Liver (tissue), 3 donors: Measurements from ENCODE around the gene KCNG3.

Source experiments
- FOXA2 ChIP-seq: IDR thresholded peaks from 2 replicates; pipeline ENCODE4 v1.6.1; 2016; ENCODE audit warnings: antibody characterized with exemption
- GABPA ChIP-seq, 2 donors: IDR thresholded peaks in 1 of 2; conservative IDR thresholded peaks in 1 of 2; 2 replicates each; pipeline ENCODE4 v1.6.1; 2016; ENCODE audit warnings: antibody characterized with exemption in 2 of 2, mild to moderate bottlenecking in 1 of 2, moderate library complexity in 1 of 2
- HNF4A ChIP-seq, 2 donors: conservative IDR thresholded peaks; 2 replicates each; pipeline ENCODE4 v1.6.1; 2016; ENCODE audit warnings: antibody characterized with exemption in 2 of 2, mild to moderate bottlenecking in 2 of 2
- JUND ChIP-seq, 2 donors: IDR thresholded peaks; 2 replicates each; pipeline ENCODE4 v1.6.1; 2016; ENCODE audit warnings: antibody characterized with exemption in 2 of 2
- RAD21 ChIP-seq, 2 donors: IDR thresholded peaks; 2 replicates each; pipeline ENCODE4 v1.6.1; 2016; ENCODE audit warnings: antibody characterized with exemption in 2 of 2, mild to moderate bottlenecking in 2 of 2
- SP1 ChIP-seq: IDR thresholded peaks from 2 replicates; pipeline ENCODE4 v1.6.1; 2018; ENCODE audit warnings: antibody characterized with exemption, mild to moderate bottlenecking
- TAF1 ChIP-seq: conservative IDR thresholded peaks from 2 replicates; pipeline ENCODE4 v1.6.1; 2016; ENCODE audit warnings: antibody characterized with exemption, mild to moderate bottlenecking
- YY1 ChIP-seq: IDR thresholded peaks from 2 replicates; pipeline ENCODE4 v1.6.1; 2016; ENCODE audit warnings: antibody characterized with exemption, mild to moderate bottlenecking
- TF ChIP-seq, protein P1 (sequence below): IDR thresholded peaks from 2 replicates; pipeline ENCODE4 v1.6.1; 2016; ENCODE audit warnings: antibody characterized with exemption, mild to moderate bottlenecking
- TF ChIP-seq, protein P2 (sequence below): fragments of 150-350 bp; IDR thresholded peaks from 2 replicates; pipeline ENCODE4 v1.5.1; 2017; ENCODE audit warnings: improper control_type of control experiment, low read depth, low read length; ENCODE audit not compliant: missing input control
- donor health status: healthy.
- donor health status: healthy.

GRCh38 chr2:42425697-42426096, 68.1 kb downstream of the KCNG3 start:
- TF ChIP-seq, protein P1, sequence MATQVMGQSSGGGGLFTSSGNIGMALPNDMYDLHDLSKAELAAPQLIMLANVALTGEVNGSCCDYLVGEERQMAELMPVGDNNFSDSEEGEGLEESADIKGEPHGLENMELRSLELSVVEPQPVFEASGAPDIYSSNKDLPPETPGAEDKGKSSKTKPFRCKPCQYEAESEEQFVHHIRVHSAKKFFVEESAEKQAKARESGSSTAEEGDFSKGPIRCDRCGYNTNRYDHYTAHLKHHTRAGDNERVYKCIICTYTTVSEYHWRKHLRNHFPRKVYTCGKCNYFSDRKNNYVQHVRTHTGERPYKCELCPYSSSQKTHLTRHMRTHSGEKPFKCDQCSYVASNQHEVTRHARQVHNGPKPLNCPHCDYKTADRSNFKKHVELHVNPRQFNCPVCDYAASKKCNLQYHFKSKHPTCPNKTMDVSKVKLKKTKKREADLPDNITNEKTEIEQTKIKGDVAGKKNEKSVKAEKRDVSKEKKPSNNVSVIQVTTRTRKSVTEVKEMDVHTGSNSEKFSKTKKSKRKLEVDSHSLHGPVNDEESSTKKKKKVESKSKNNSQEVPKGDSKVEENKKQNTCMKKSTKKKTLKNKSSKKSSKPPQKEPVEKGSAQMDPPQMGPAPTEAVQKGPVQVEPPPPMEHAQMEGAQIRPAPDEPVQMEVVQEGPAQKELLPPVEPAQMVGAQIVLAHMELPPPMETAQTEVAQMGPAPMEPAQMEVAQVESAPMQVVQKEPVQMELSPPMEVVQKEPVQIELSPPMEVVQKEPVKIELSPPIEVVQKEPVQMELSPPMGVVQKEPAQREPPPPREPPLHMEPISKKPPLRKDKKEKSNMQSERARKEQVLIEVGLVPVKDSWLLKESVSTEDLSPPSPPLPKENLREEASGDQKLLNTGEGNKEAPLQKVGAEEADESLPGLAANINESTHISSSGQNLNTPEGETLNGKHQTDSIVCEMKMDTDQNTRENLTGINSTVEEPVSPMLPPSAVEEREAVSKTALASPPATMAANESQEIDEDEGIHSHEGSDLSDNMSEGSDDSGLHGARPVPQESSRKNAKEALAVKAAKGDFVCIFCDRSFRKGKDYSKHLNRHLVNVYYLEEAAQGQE = no peak
- TF ChIP-seq, protein P2, sequence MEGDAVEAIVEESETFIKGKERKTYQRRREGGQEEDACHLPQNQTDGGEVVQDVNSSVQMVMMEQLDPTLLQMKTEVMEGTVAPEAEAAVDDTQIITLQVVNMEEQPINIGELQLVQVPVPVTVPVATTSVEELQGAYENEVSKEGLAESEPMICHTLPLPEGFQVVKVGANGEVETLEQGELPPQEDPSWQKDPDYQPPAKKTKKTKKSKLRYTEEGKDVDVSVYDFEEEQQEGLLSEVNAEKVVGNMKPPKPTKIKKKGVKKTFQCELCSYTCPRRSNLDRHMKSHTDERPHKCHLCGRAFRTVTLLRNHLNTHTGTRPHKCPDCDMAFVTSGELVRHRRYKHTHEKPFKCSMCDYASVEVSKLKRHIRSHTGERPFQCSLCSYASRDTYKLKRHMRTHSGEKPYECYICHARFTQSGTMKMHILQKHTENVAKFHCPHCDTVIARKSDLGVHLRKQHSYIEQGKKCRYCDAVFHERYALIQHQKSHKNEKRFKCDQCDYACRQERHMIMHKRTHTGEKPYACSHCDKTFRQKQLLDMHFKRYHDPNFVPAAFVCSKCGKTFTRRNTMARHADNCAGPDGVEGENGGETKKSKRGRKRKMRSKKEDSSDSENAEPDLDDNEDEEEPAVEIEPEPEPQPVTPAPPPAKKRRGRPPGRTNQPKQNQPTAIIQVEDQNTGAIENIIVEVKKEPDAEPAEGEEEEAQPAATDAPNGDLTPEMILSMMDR = no peak
- TF ChIP-seq FOXA2 (no peak), JUND (IDR thresholded peaks at IDR 0.05) (no peak), YY1 (no peak), RAD21 (IDR thresholded peaks at IDR 0.05) (no peak), TAF1 (no peak), GABPA (IDR thresholded peaks at IDR 0.05 in 1 of 2, conservative IDR thresholded peaks at IDR 0.05 in 1 of 2) (no peak), HNF4A (conservative IDR thresholded peaks at IDR 0.05) (no peak), SP1 (no peak)
